B cell (primary cell): ENCODE data around the gene PPP1R11. TPM values are rescaled to one million over a fixed set of nuclear protein-coding genes. Genes with fewer than 3 reads are reported as not detected.

Experiments used
- ATAC-seq: fragments of 200-7000 bp; cut with Tn5 transposase; one replicate; pipeline ENCODE4 v1.10.0; 2021; ENCODE audit warnings: low read depth, mild to moderate bottlenecking, moderate number of reproducible peaks, moderate library complexity
- CTCF ChIA-PET: fragments of 350-600 bp; sonication (Branson Sonifier 250); formaldehyde crosslinking; loops from one replicate; lab custom pipeline; 2021; ENCODE audit warnings: antibody characterized with exemption, inconsistent platforms; lab: Charles Lee
- POLR2A ChIA-PET: fragments of 350-600 bp; sonication (Branson Sonifier 250); formaldehyde crosslinking; loops from one replicate; lab custom pipeline; 2021; ENCODE audit warnings: antibody characterized with exemption; lab: Charles Lee
- DNase-seq: peaks from one replicate; pipeline ENCODE4 v3.0.0; 2013
- H2AFZ ChIP-seq: 2 replicates; pipeline ENCODE4 v1.6.1; 2012; ENCODE audit warnings: mild to moderate bottlenecking, low read depth, low read length; ENCODE audit not compliant: insufficient read depth, poor library complexity, severe bottlenecking
- H3K27ac ChIP-seq, 2 donors: 1 replicate in 1 of 2; 2 replicates in 1 of 2; pipeline ENCODE4 v1.5.1; 2012 to 2013; ENCODE audit warnings: low read length in 2 of 2, mild to moderate bottlenecking in 2 of 2, moderate library complexity in 1 of 2
- H3K27me3 ChIP-seq, 4 experiments: fragments of 200-600 bp in 1 of 4; sonication (generic) in 1 of 4; replicated peaks in 1 of 4; 1 replicate in 2 of 4; 2 replicates in 2 of 4; pipeline versions ENCODE4 v1.6.1 to v1.7.0; 2013 to 2016; ENCODE audit warnings: low read length in 3 of 4, mild to moderate bottlenecking in 2 of 4, mixed read lengths in 1 of 4, moderate library complexity in 1 of 4; ENCODE audit not compliant: insufficient read depth in 4 of 4, control insufficient read depth in 3 of 4; ENCODE audit errors: control extremely low read depth in 1 of 4
- H3K36me3 ChIP-seq, 2 experiments: replicated peaks in 1 of 2; 1 replicate in 1 of 2; 2 replicates in 1 of 2; pipeline versions ENCODE4 v1.6.1 to v1.7.1; 2013; ENCODE audit warnings: low read length in 1 of 2; ENCODE audit not compliant: insufficient read depth in 2 of 2, control insufficient read depth in 1 of 2; ENCODE audit errors: control extremely low read depth in 1 of 2, extremely low read depth in 1 of 2
- H3K4me1 ChIP-seq, 2 donors: fragments of 200-600 bp in 1 of 2; sonication (generic) in 1 of 2; 1 replicate in 1 of 2; 2 replicates in 1 of 2; pipeline versions ENCODE4 v1.5.1 to v1.6.1; 2013 to 2017; ENCODE audit warnings: low read length in 2 of 2; ENCODE audit not compliant: control insufficient read depth in 2 of 2, insufficient read depth in 2 of 2
- H3K4me2 ChIP-seq: replicated peaks from 2 replicates; pipeline ENCODE3; 2012; ENCODE audit warnings: mild to moderate bottlenecking, low read depth, low read length; ENCODE audit not compliant: poor library complexity, severe bottlenecking
- H3K4me3 ChIP-seq, 5 experiments: fragments of 200-600 bp in 1 of 5; sonication (generic) in 1 of 5; 1 replicate in 3 of 5; 2 replicates in 2 of 5; pipeline versions ENCODE4 v1.5.1 to v1.7.0; 2011 to 2016; ENCODE audit warnings: low read length in 4 of 5, mild to moderate bottlenecking in 4 of 5, low read depth in 2 of 5, control low read depth in 1 of 5, moderate library complexity in 1 of 5; ENCODE audit not compliant: insufficient read depth in 1 of 5; ENCODE audit errors: control extremely low read depth in 1 of 5, extremely low read depth in 1 of 5
- H3K79me2 ChIP-seq: fragments of 200-600 bp; sonication (generic); one replicate; pipeline ENCODE4 v1.6.0; 2016; ENCODE audit warnings: low read length; ENCODE audit not compliant: control insufficient read depth, insufficient read depth
- H3K9ac ChIP-seq: fragments of 200-600 bp; sonication (generic); 2 replicates; pipeline ENCODE4 v1.6.1; 2017; ENCODE audit warnings: mild to moderate bottlenecking, low read length, moderate library complexity
- H3K9me3 ChIP-seq, 3 donors: one replicate each; pipeline versions ENCODE4 v1.6.1 to v1.7.1; 2013; ENCODE audit warnings: low read length in 2 of 3; ENCODE audit not compliant: control insufficient read depth in 2 of 3, insufficient read depth in 1 of 3; ENCODE audit errors: control extremely low read depth in 1 of 3
- H4K20me1 ChIP-seq: 2 replicates; pipeline ENCODE4 v1.6.0; 2012; ENCODE audit warnings: mild to moderate bottlenecking, low read length; ENCODE audit not compliant: insufficient read depth, control insufficient read depth, poor library complexity, severe bottlenecking
- H3K27ac Mint-ChIP-seq: one replicate; pipeline ENCODE4 v1.8.0; 2021; ENCODE audit warnings: mixed read lengths
- H3K27me3 Mint-ChIP-seq: one replicate; pipeline ENCODE4 v1.8.0; 2021; ENCODE audit warnings: mixed read lengths
- H3K4me1 Mint-ChIP-seq: one replicate; pipeline ENCODE4 v1.8.0; 2021; ENCODE audit warnings: mixed read lengths
- H3K4me3 Mint-ChIP-seq: one replicate; pipeline ENCODE4 v1.8.0; 2021; ENCODE audit warnings: mixed read lengths
- H3K9me3 Mint-ChIP-seq: one replicate; pipeline ENCODE4 v1.8.0; 2022; ENCODE audit warnings: mixed read lengths; ENCODE audit not compliant: insufficient read depth
- EZH2 ChIP-seq: IDR thresholded peaks from 2 replicates; pipeline ENCODE4 v1.6.1; 2012; ENCODE audit warnings: borderline replicate concordance, low read depth, mild to moderate bottlenecking, moderate library complexity, low read length; ENCODE audit not compliant: insufficient read depth, poor library complexity, severe bottlenecking
- WGBS: methylation state at CpG from one replicate; pipeline ENCODE4 v1.1.5; 2013; ENCODE audit warnings: missing lambda C conversion rate; ENCODE audit not compliant: insufficient coverage; 5-methylcytosine and 5-hydroxymethylcytosine counted together
- intact Hi-C: fragments of 100-400 bp; cut with micrococcal nuclease; formaldehyde crosslinking; loops from one replicate; pipeline ENCODE4 v1.10.0; 2022
- polyA plus RNA-seq: library from polyadenylated mRNA; depleted of rRNA; stranded (reverse); fragments of >200 nt; gene quantifications from 2 replicates; pipeline ENCODE4 v1.2.3, GENCODE V29; 2012
- total RNA-seq, 2 donors: library from RNA; stranded (reverse); fragments of 120-200 nt in 1 of 2; gene quantifications; 1 replicate in 1 of 2; 2 replicates in 1 of 2; pipeline versions ENCODE4 v1.2.3 to v1.2.4, GENCODE V29; 2013 to 2022
- TF ChIP-seq, protein P1 (sequence below): fragments of 200-600 bp; IDR thresholded peaks from one replicate; pipeline ENCODE4 v1.8.0; 2022; ENCODE audit warnings: antibody characterized with exemption, mild to moderate bottlenecking

The PPP1R11 gene
- total and polyA plus RNA-seq, 2 donors (not counting 1 experiment from before 2014, with no cell fraction given): 44.8 to 47.8 TPM

DNA sequence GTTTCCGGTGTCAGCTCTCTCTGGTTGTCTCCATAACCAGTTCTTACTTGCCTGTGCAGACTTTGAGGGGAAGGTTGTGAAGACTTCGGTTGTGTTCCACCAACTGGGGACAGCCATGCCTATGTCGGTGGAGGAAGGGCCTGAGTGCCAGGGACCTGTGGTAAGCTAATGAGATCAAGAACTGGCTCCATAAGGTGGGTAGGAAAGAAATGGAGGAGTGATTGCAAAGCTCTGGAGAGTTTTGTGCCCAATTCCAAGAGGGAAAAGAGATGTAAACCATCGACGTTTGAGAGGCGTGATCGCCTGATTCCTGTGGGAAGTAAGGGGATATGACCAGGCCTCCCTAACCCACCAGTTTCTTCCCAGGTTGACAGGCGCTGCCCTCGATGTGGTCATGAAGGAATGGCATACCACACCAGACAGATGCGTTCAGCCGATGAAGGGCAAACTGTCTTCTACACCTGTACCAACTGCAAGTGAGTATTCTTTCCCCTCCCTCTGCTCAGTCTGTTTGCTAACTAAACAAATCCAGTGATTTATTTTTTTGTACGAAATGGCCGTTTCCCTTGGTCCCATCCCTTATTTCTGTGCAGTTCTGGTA, 5.0 kb upstream of the PPP1R11 start:
- peak overlapping the region; percentile 86 for H2AFZ ChIP-seq
- H3K27me3 Mint-ChIP-seq: no peaks in the 10 kb centered on the region
- H3K4me1 ChIP-seq: peaks cover 26 to 34% of the 10 kb centered on the region in 2 donors
- H3K27ac ChIP-seq: peak overlapping the region; percentile 95 to 97
- H4K20me1 ChIP-seq: no peaks in the 10 kb centered on the region
- peaks cover 4 to 25% of the 10 kb centered on the region in 2 experiments for H3K36me3 ChIP-seq
- intact Hi-C loops: loop anchor here (2.0 to 10.0 kb wide), 3 partner anchors 120 to 1913 kb away; partner anchors contain the start of genes DXO and HLA-A
- no peak for TF ChIP-seq EZH2
- TF ChIP-seq, protein P1, sequence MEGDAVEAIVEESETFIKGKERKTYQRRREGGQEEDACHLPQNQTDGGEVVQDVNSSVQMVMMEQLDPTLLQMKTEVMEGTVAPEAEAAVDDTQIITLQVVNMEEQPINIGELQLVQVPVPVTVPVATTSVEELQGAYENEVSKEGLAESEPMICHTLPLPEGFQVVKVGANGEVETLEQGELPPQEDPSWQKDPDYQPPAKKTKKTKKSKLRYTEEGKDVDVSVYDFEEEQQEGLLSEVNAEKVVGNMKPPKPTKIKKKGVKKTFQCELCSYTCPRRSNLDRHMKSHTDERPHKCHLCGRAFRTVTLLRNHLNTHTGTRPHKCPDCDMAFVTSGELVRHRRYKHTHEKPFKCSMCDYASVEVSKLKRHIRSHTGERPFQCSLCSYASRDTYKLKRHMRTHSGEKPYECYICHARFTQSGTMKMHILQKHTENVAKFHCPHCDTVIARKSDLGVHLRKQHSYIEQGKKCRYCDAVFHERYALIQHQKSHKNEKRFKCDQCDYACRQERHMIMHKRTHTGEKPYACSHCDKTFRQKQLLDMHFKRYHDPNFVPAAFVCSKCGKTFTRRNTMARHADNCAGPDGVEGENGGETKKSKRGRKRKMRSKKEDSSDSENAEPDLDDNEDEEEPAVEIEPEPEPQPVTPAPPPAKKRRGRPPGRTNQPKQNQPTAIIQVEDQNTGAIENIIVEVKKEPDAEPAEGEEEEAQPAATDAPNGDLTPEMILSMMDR: no peak
- no peaks in the 10 kb centered on the region for H3K9me3 Mint-ChIP-seq
- DNase-seq: no peak
- no peak for ATAC-seq
- CTCF ChIA-PET: interaction anchor here (2.7 kb wide), 1 partner anchor 41 kb away, joined by 10 read pairs; no protein-coding TSS in a partner anchor
- H3K27me3 ChIP-seq: no peaks in the 10 kb centered on the region
- peaks cover 48% of the 10 kb centered on the region for H3K4me1 Mint-ChIP-seq
- H3K4me3 ChIP-seq: peak overlapping the region; percentile 80 to 100 (median 92)
- peaks cover 44% of the 10 kb centered on the region for H3K79me2 ChIP-seq
- H3K4me3 Mint-ChIP-seq: peak overlapping the region; percentile 100
- peak overlapping the region; percentile 85 for H3K4me2 ChIP-seq
- H3K9me3 ChIP-seq: no peaks in the 10 kb centered on the region
- 45% methylated on average over 8 of the region's 13 CpGs for WGBS
- H3K27ac Mint-ChIP-seq: peak overlapping the region; percentile 99
- POLR2A ChIA-PET: interaction anchor here (0.6 to 2.0 kb wide), 4 partner anchors 41 to 1913 kb away, joined by 3 to 10 read pairs (median 4); partner anchors contain the start of gene TRIM26
- H3K9ac ChIP-seq: peak overlapping the region; percentile 91
